Hematopoietic multipotent progenitor cell treated with erythropoietin and hydrocortisone succinate and interleukin-3 and kit ligand, for 17 days (in vitro differentiated cells): ENCODE data around the gene TRMT61A.
A peak's percentile ranks its signal among the peaks of the same experiment; 100 is the strongest.

Source experiments
- DNase-seq: peaks from one replicate; pipeline ENCODE4 v3.0.0-alpha.2; 2015; ENCODE audit warnings: low spot score

Gene TRMT61A

GRCh38 chr14:103528587-103529382, at the start of gene TRMT61A:
Gene TRMT61A, plus strand, starts transcription at chr14:103529196. Its CDS starts 783 bp downstream, at chr14:103529979.
- DNase-seq: peak; percentile 88

GRCh38 chr14:103480595-103480994, 48.4 kb upstream of the TRMT61A start:
- no peak for DNase-seq

GRCh38 chr14:103483600-103483999, 45.4 kb upstream of the TRMT61A start:
- no peak for DNase-seq

GRCh38 chr14:103485504-103485903, 43.5 kb upstream of the TRMT61A start:
- DNase-seq: no peak

GRCh38 chr14:103488071-103488470, 40.9 kb upstream of the TRMT61A start:
- no peak for DNase-seq

GRCh38 chr14:103488960-103489359, 40.0 kb upstream of the TRMT61A start:
- DNase-seq: no peak

- DNase-seq: no peak
Observed at GRCh38 chr14:103489621-103490020, 39.4 kb upstream of the TRMT61A start.

GRCh38 chr14:103491691-103492090, 37.3 kb upstream of the TRMT61A start:
- DNase-seq: no peak

GRCh38 chr14:103492156-103492925, 36.7 kb upstream of the TRMT61A start:
- no peak for DNase-seq

- no peak for DNase-seq
Observed at GRCh38 chr14:103495854-103496253, 33.1 kb upstream of the TRMT61A start.

GRCh38 chr14:103496776-103497175, 32.2 kb upstream of the TRMT61A start:
- DNase-seq: no peak

GRCh38 chr14:103499709-103500108, 29.3 kb upstream of the TRMT61A start:
- no peak for DNase-seq

GRCh38 chr14:103500148-103500990, 28.6 kb upstream of the TRMT61A start:
- peak; percentile 85 for DNase-seq

GRCh38 chr14:103501041-103501870, 27.7 kb upstream of the TRMT61A start:
- DNase-seq: no peak

- DNase-seq: no peak
Observed at GRCh38 chr14:103501921-103502669, 26.9 kb upstream of the TRMT61A start.

GRCh38 chr14:103502877-103503276, 26.1 kb upstream of the TRMT61A start:
- no peak for DNase-seq

- no peak for DNase-seq
Observed at GRCh38 chr14:103503296-103503695, 25.7 kb upstream of the TRMT61A start.

- DNase-seq: no peak
Observed at GRCh38 chr14:103504991-103505565, 23.9 kb upstream of the TRMT61A start.

- no peak for DNase-seq
Observed at GRCh38 chr14:103507751-103508150, 21.2 kb upstream of the TRMT61A start.
